ENCODE data around the gene HS2ST1. TPM values are rescaled to one million over a fixed set of nuclear protein-coding genes. Genes with fewer than 3 reads are reported as not detected.
A peak's percentile ranks its signal among the peaks of the same experiment; 100 is the strongest.

Gene HS2ST1
- total and polyA plus RNA-seq, 10 of the 15 experiments (the other 5 are each of a cell fraction or from before 2014, with no cell fraction given) = 5.4 to 30.8 (median 18.6) TPM

- TF ChIP-seq EZH2 (IDR thresholded peaks at IDR 0.05; ENCODE audit: borderline replicate concordance, control insufficient read depth, low read depth, low read length) = no peak
- no peak for TF ChIP-seq ZNF687 (IDR thresholded peaks at IDR 0.05)
- no peak for TF ChIP-seq SREBF2 (IDR thresholded peaks at IDR 0.05; ENCODE audit: low read length)
- no peak for TF ChIP-seq NFIC (IDR thresholded peaks at IDR 0.05; ENCODE audit: low read depth, low read length)
- no peak for TF ChIP-seq BCL11A (IDR thresholded peaks at IDR 0.05; ENCODE audit: low read depth, low read length)
- TF ChIP-seq BCLAF1 (IDR thresholded peaks at IDR 0.05) = no peak
- no peak for TF ChIP-seq HDAC6 (IDR thresholded peaks at IDR 0.05; ENCODE audit: unreplicated experiment)
- no peak for TF ChIP-seq USF1 (IDR thresholded peaks at IDR 0.05; ENCODE audit: borderline replicate concordance, extremely low read length, insufficient read depth, low read depth, low read length)
- peak; percentile 77 for TF ChIP-seq IKZF1 (conservative IDR thresholded peaks at IDR 0.05)
- 0 out of 2 replicates have a peak, but pooled peaks have one; percentile 33 for TF ChIP-seq BACH1 (IDR thresholded peaks at IDR 0.05; ENCODE audit: borderline replicate concordance)
- TF ChIP-seq SMARCA5 (IDR thresholded peaks at IDR 0.05) = peak; percentile 57; the same call in 1 of the 2 replicates
- no peak for TF ChIP-seq ZBTB4 (CRISPR knock-in tag; IDR thresholded peaks at IDR 0.05)
- peak; percentile 66; the same call in 1 of the 2 replicates for TF ChIP-seq DPF2 (IDR thresholded peaks at IDR 0.05)
- no peak for TF ChIP-seq MYB (IDR thresholded peaks at IDR 0.05; ENCODE audit: borderline replicate concordance, low read depth, low read length)
- TF ChIP-seq ETV6 (conservative IDR thresholded peaks at IDR 0.05 in 1 of 2, IDR thresholded peaks at IDR 0.05 in 1 of 2; ENCODE audit: borderline replicate concordance in 1 of 2, low read depth in 1 of 2) = no peak
- no peak for TF ChIP-seq ZBTB33 (IDR thresholded peaks at IDR 0.05)
Observed at GRCh38 chr1:87131809-87132283, 217.4 kb downstream of the HS2ST1 start (continued).
